Natural killer cell (primary cell): ENCODE results near the gene FGD4. TPM values are rescaled to one million over a fixed set of nuclear protein-coding genes. Genes with fewer than 3 reads are reported as not detected.

Source experiments
- ATAC-seq, 3 donors: fragments of 150-1000 bp in 2 of 3; fragments of 200-7000 bp in 1 of 3; cut with Tn5 transposase; 1 replicate in 1 of 3; 2 replicates in 2 of 3; pipeline ENCODE4 v1.10.0; 2021; ENCODE audit warnings: mild to moderate bottlenecking in 2 of 3, moderate library complexity in 2 of 3
- DNase-seq, 2 donors: peaks; one replicate each; pipeline versions ENCODE4 v3.0.0 to v3.0.0-alpha.2; 2013 to 2021; ENCODE audit warnings: mixed read lengths in 1 of 2
- H3K27ac ChIP-seq: one replicate; pipeline ENCODE4 v1.5.1; 2013; ENCODE audit warnings: mild to moderate bottlenecking, low read length
- H3K27me3 ChIP-seq: one replicate; pipeline ENCODE4 v1.6.1; 2013; ENCODE audit warnings: low read length; ENCODE audit not compliant: control insufficient read depth, insufficient read depth
- H3K36me3 ChIP-seq: one replicate; pipeline ENCODE4 v1.6.1; 2013; ENCODE audit warnings: low read length; ENCODE audit not compliant: control insufficient read depth, insufficient read depth
- H3K4me1 ChIP-seq: one replicate; pipeline ENCODE4 v1.6.1; 2013; ENCODE audit warnings: low read length; ENCODE audit not compliant: control insufficient read depth, insufficient read depth
- H3K4me3 ChIP-seq: one replicate; pipeline ENCODE4 v1.5.1; 2013; ENCODE audit warnings: low read length
- H3K9me3 ChIP-seq: one replicate; pipeline ENCODE4 v1.6.1; 2013; ENCODE audit warnings: low read length; ENCODE audit not compliant: control insufficient read depth, insufficient read depth
- H3K27ac Mint-ChIP-seq, 2 donors: one replicate each; pipeline ENCODE4 v1.8.0; 2022; ENCODE audit warnings: mild to moderate bottlenecking in 2 of 2, mixed read lengths in 2 of 2, moderate library complexity in 1 of 2
- H3K27me3 Mint-ChIP-seq, 2 donors: one replicate each; pipeline ENCODE4 v1.8.0; 2022; ENCODE audit warnings: low read depth in 2 of 2, mixed read lengths in 2 of 2
- H3K36me3 Mint-ChIP-seq: one replicate; pipeline ENCODE4 v1.8.0; 2022; ENCODE audit warnings: mixed read lengths
- H3K4me1 Mint-ChIP-seq, 2 donors: one replicate each; pipeline ENCODE4 v1.8.0; 2022; ENCODE audit warnings: mixed read lengths in 2 of 2
- H3K4me3 Mint-ChIP-seq: one replicate; pipeline ENCODE4 v1.8.0; 2022; ENCODE audit warnings: mild to moderate bottlenecking, moderate library complexity, mixed read lengths
- H3K9me3 Mint-ChIP-seq, 2 donors: one replicate each; pipeline ENCODE4 v1.8.0; 2022; ENCODE audit warnings: mixed read lengths in 2 of 2
- WGBS: methylation state at CpG from one replicate; pipeline ENCODE4 v1.1.7; 2013; ENCODE audit warnings: missing lambda C conversion rate; ENCODE audit not compliant: insufficient coverage; 5-methylcytosine and 5-hydroxymethylcytosine counted together
- intact Hi-C: fragments of 100-400 bp; cut with micrococcal nuclease; formaldehyde crosslinking; loops from one replicate; pipeline ENCODE4 v1.14.2; 2022
- total RNA-seq, 4 donors: library from RNA; stranded (reverse); fragments of 120-200 nt in 1 of 4; gene quantifications; one replicate each; pipeline versions ENCODE4 v1.2.3 to v1.2.4, GENCODE V29; 2013 to 2022
- TF ChIP-seq, protein P1 (sequence below): fragments of 200-600 bp; IDR thresholded peaks from one replicate; pipeline ENCODE4 v1.8.0; 2022; ENCODE audit warnings: antibody characterized with exemption

Gene FGD4
- total RNA-seq, 3 donors from 2014 or later (not counting 1 experiment from before 2014, with no cell fraction given), result 0.68 to 3.5 (median 2.1) TPM

DNA sequence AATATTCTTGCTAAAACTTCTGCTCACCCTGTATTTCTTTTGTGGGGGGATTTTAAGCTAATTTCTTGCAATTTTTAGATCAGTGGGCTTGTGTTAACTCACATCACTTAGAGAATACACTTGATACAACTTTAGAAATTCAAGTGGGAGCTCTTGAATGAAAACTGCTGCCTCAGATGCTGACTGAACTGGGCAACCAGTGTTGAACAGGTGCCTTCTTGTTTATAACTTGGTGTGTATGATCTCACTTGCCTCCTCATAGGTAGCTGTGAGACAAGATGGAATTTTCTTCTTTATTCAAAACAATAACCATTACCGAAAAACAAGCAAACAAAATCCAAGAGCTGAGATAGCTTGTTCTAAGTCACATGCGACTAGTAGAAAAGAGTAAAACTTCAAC, 63.5 kb downstream of the FGD4 start:
- Histone ChIP-seq H3K4me1 (peaks cover 23% of the 10 kb centered on the region), H3K27ac (no peak overlapping the region), H3K27me3 (no peaks in the 10 kb centered on the region), H3K36me3 (no peaks in the 10 kb centered on the region), H3K9me3 (no peaks in the 10 kb centered on the region), H3K4me3 (no peak overlapping the region)
- ATAC-seq (no peak), DNase-seq (no peak)
- Mint-ChIP-seq H3K36me3 (no peaks in the 10 kb centered on the region), H3K4me1 (peaks cover under 1 to 18% of the 10 kb centered on the region in 2 donors), H3K9me3 (no peaks in the 10 kb centered on the region), H3K27ac (no peak overlapping the region), H3K27me3 (no peaks in the 10 kb centered on the region), H3K4me3 (no peak overlapping the region)
- WGBS, result no CpG with 5 or more reads among the region's 2 CpGs
- intact Hi-C loops, result no loop called here
- TF ChIP-seq, protein P1, sequence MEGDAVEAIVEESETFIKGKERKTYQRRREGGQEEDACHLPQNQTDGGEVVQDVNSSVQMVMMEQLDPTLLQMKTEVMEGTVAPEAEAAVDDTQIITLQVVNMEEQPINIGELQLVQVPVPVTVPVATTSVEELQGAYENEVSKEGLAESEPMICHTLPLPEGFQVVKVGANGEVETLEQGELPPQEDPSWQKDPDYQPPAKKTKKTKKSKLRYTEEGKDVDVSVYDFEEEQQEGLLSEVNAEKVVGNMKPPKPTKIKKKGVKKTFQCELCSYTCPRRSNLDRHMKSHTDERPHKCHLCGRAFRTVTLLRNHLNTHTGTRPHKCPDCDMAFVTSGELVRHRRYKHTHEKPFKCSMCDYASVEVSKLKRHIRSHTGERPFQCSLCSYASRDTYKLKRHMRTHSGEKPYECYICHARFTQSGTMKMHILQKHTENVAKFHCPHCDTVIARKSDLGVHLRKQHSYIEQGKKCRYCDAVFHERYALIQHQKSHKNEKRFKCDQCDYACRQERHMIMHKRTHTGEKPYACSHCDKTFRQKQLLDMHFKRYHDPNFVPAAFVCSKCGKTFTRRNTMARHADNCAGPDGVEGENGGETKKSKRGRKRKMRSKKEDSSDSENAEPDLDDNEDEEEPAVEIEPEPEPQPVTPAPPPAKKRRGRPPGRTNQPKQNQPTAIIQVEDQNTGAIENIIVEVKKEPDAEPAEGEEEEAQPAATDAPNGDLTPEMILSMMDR, result no peak

DNA sequence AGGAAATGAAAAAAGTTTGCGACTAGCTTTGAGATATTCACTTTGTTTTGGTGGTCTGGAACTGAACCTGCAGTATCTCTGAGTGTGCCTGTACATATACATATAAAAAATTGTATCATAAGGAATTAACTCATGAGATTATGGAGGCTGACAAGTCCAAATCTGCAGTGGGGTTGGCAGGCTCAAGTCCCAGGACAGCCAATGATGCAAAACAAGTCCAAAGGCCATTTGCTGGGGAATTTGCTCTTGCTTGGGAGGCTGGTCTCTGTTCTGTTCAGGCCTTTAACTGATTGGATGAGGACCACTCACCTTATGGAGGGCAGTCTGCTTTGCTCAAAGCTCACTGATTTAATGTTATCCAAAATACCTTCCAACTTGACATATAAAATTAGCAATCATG, 66.8 kb downstream of the FGD4 start:
- Mint-ChIP-seq H3K27ac (no peak overlapping the region), H3K4me3 (no peak overlapping the region), H3K27me3 (no peaks in the 10 kb centered on the region), H3K4me1 (peaks cover 7 to 25% of the 10 kb centered on the region in 2 donors), H3K9me3 (no peaks in the 10 kb centered on the region), H3K36me3 (no peaks in the 10 kb centered on the region)
- no peak for DNase-seq
- Histone ChIP-seq H3K9me3 (no peaks in the 10 kb centered on the region), H3K27me3 (no peaks in the 10 kb centered on the region), H3K4me1 (peaks cover 32% of the 10 kb centered on the region), H3K4me3 (no peak overlapping the region), H3K27ac (no peak overlapping the region), H3K36me3 (no peaks in the 10 kb centered on the region)
- intact Hi-C loops, result no loop called here
- TF ChIP-seq, protein P1, result no peak
- no peak for ATAC-seq
- WGBS, result no CpG with 5 or more reads among the region's 1 CpG

DNA sequence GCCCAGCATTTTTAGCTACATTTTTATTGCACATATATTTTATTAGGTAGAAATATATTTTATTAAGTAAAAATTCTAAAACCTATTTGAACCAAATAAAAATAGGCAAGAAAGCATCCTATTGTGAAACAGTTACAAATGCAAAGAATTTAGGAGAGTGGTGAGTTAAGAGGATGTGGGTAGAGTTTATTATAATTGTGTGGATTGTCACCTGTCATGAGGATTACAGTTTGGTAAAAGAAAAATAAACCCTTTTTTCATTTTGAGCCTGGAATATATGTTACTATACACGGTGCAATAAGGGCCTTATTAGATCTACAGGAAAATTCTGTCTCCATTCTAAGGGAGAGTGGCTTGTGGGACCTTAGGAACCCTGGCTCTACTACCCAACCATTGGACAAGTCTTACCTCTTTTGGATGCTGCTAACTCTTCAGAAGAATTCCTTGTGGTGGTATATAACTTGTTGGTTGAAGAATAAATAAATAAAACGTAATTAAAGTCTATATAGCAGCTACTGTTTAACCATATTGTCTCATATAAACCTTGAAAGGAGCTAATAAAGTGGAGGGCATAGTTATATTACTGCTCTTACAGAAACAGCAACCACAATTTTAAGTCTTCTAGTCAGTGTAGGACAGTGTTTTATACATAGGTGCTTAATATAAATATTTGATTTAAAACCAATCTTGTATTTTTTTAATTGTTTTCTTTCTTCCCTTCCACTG, 67.8 kb downstream of the FGD4 start:
- TF ChIP-seq, protein P1, result no peak
- ATAC-seq (peak in 1 of 3 donors; percentile 38), DNase-seq (no peak)
- Mint-ChIP-seq H3K4me3 (no peak overlapping the region), H3K27ac (peak overlapping the region in 1 of 2 donors; percentile 31), H3K9me3 (no peaks in the 10 kb centered on the region), H3K4me1 (peaks cover 7 to 24% of the 10 kb centered on the region in 2 donors), H3K27me3 (no peaks in the 10 kb centered on the region), H3K36me3 (no peaks in the 10 kb centered on the region)
- intact Hi-C loops, result no loop called here
- H3K9me3 ChIP-seq, result no peaks in the 10 kb centered on the region
- no peak overlapping the region for H3K27ac ChIP-seq
- no peaks in the 10 kb centered on the region for H3K27me3 ChIP-seq
- H3K4me3 ChIP-seq, result no peak overlapping the region
- no peaks in the 10 kb centered on the region for H3K36me3 ChIP-seq
- peaks cover 24% of the 10 kb centered on the region for H3K4me1 ChIP-seq
- WGBS, result 0% methylated on average over 1 of the region's 2 CpGs
